ENCODE results near the gene API5.
"Not testable (repeated sequence)": the region's sequence is repeated elsewhere in the genome, so short reads cannot be mapped to it uniquely, and the experiment has no call there.

Gene API5

GRCh38 chr11:43311791-43312607 lies at the start of gene API5:
TSS of gene API5 (plus strand) at chr11:43311996. CDS start at chr11:43312128, 132 bp downstream.
- DNase-seq, result peak; percentile 97

GRCh38 chr11:43267856-43268580 lies 43.8 kb upstream of the API5 start:
- DNase-seq, result peak; percentile 34

- DNase-seq, result no peak
Observed at GRCh38 chr11:43268786-43269185, 43.0 kb upstream of the API5 start.

- DNase-seq, result no peak
Observed at GRCh38 chr11:43269254-43269918, 42.4 kb upstream of the API5 start.

GRCh38 chr11:43270468-43270867 lies 41.3 kb upstream of the API5 start:
- DNase-seq, result no peak

GRCh38 chr11:43278193-43278956 lies 33.4 kb upstream of the API5 start:
- peak; percentile 35 for DNase-seq

GRCh38 chr11:43282607-43283440 lies 29.0 kb upstream of the API5 start:
- no peak for DNase-seq

GRCh38 chr11:43285826-43286225 lies 26.0 kb upstream of the API5 start:
- DNase-seq, result no peak

- no peak for DNase-seq
Observed at GRCh38 chr11:43289368-43289767, 22.4 kb upstream of the API5 start.

GRCh38 chr11:43298397-43298796 lies 13.4 kb upstream of the API5 start:
- DNase-seq, result no peak

- no peak for DNase-seq
Observed at GRCh38 chr11:43315966-43316365, 4.2 kb downstream of the API5 start.

GRCh38 chr11:43316451-43316850 lies 4.7 kb downstream of the API5 start:
- DNase-seq, result no peak

GRCh38 chr11:43327987-43328386 lies 16.2 kb downstream of the API5 start:
- no peak for DNase-seq

GRCh38 chr11:43328482-43328881 lies 16.7 kb downstream of the API5 start:
- DNase-seq, result no peak

- DNase-seq, result no peak
Observed at GRCh38 chr11:43341159-43341558, 29.4 kb downstream of the API5 start.

- DNase-seq, result not testable (repeated sequence)
Observed at GRCh38 chr11:43351426-43351825, 39.6 kb downstream of the API5 start.

GRCh38 chr11:43354311-43354710 lies 42.5 kb downstream of the API5 start:
- no peak for DNase-seq

GRCh38 chr11:43356336-43356735 lies 44.5 kb downstream of the API5 start:
- DNase-seq, result no peak

- no peak for DNase-seq
Observed at GRCh38 chr11:43358279-43358800, 46.5 kb downstream of the API5 start.

GRCh38 chr11:43358801-43359421 lies 47.1 kb downstream of the API5 start, which contains the start of gene TTC17:
TSS of gene TTC17 (plus strand) at chr11:43358920. CDS start at chr11:43358955, 35 bp downstream.
- peak; percentile 92 for DNase-seq

- no peak for DNase-seq
Observed at GRCh38 chr11:43359422-43359818, 47.6 kb downstream of the API5 start.

Data from NCI-H2171 (cell line).